Keratinocyte (primary cell): ENCODE measurements around the gene F9. TPM values are rescaled to one million over a fixed set of nuclear protein-coding genes. Genes with fewer than 3 reads are reported as not detected.

Experiments
- DNase-seq: peaks from one replicate; pipeline ENCODE4 v3.0.0-alpha.2; 2011; ENCODE audit warnings: low read depth, missing footprints, low spot score
- FAIRE-seq: peaks from 2 replicates; lab custom pipeline; 2011; peaks lifted over from hg19 to GRCh38; lab: Jason Lieb, UNC
- H2AFZ ChIP-seq: 2 replicates; pipeline ENCODE4 v1.6.0; 2012; ENCODE audit warnings: low read length, control low read depth, inconsistent platforms; ENCODE audit not compliant: control insufficient read depth
- H3K27ac ChIP-seq: 2 replicates; pipeline ENCODE4 v1.5.1; 2011; ENCODE audit warnings: low read length; ENCODE audit not compliant: control insufficient read depth, insufficient read depth
- H3K27me3 ChIP-seq: 3 replicates; pipeline ENCODE4 v1.6.0; 2011; ENCODE audit warnings: low read length; ENCODE audit not compliant: control insufficient read depth, insufficient read depth; ENCODE audit errors: extremely low read depth
- H3K36me3 ChIP-seq, 2 experiments: 2 replicates in 1 of 2; 3 replicates in 1 of 2; pipeline ENCODE4 v1.5.1; 2011; ENCODE audit warnings: low read length in 2 of 2, mild to moderate bottlenecking in 1 of 2; ENCODE audit not compliant: control insufficient read depth in 2 of 2, insufficient read depth in 2 of 2; ENCODE audit errors: extremely low read depth in 1 of 2
- H3K4me1 ChIP-seq: 3 replicates; pipeline ENCODE4 v1.5.1; 2011; ENCODE audit warnings: low read length; ENCODE audit not compliant: control insufficient read depth, insufficient read depth; ENCODE audit errors: extremely low read depth
- H3K4me2 ChIP-seq: 3 replicates; pipeline ENCODE4 v1.6.0; 2011; ENCODE audit warnings: low read depth, low read length; ENCODE audit not compliant: control insufficient read depth, insufficient read depth; ENCODE audit errors: extremely low read depth
- H3K4me3 ChIP-seq, 3 experiments: fragments of 200-600 bp in 1 of 3; sonication (generic) in 1 of 3; 2 replicates in 2 of 3; 3 replicates in 1 of 3; pipeline ENCODE4 v1.5.1; 2011 to 2016; ENCODE audit warnings: low read length in 3 of 3, mild to moderate bottlenecking in 3 of 3, control low read depth in 2 of 3, inconsistent platforms in 1 of 3, low read depth in 1 of 3, mixed read lengths in 1 of 3, mixed run types in 1 of 3, moderate library complexity in 1 of 3; ENCODE audit not compliant: control insufficient read depth in 2 of 3, insufficient read depth in 2 of 3; ENCODE audit errors: extremely low read depth in 1 of 3
- H3K79me2 ChIP-seq: 2 replicates; pipeline ENCODE4 v1.6.0; 2012; ENCODE audit warnings: low read length; ENCODE audit not compliant: control insufficient read depth, insufficient read depth
- H3K9ac ChIP-seq: 3 replicates; pipeline ENCODE4 v1.6.0; 2011; ENCODE audit warnings: low read length; ENCODE audit not compliant: control insufficient read depth, insufficient read depth; ENCODE audit errors: extremely low read depth
- H3K9me1 ChIP-seq: 3 replicates; pipeline ENCODE4 v1.6.0; 2011; ENCODE audit warnings: low read length; ENCODE audit not compliant: control insufficient read depth, insufficient read depth; ENCODE audit errors: extremely low read depth
- H3K9me3 ChIP-seq: 2 replicates; pipeline ENCODE4 v1.5.1; 2012; ENCODE audit warnings: low read depth, low read length; ENCODE audit not compliant: control insufficient read depth
- H4K20me1 ChIP-seq: 3 replicates; pipeline ENCODE4 v1.6.0; 2011; ENCODE audit warnings: low read length; ENCODE audit not compliant: control insufficient read depth, insufficient read depth; ENCODE audit errors: extremely low read depth
- EZH2 ChIP-seq: IDR thresholded peaks from one replicate; pipeline ENCODE4 v1.6.1; 2012; ENCODE audit warnings: inconsistent platforms, mild to moderate bottlenecking, low read length, moderate library complexity
- dilution Hi-C: fragments of 300-500 bp; cut with MboI; formaldehyde crosslinking; loops from one replicate; pipeline ENCODE4 v1.7.0; 2020; ENCODE audit warnings: low sequenced_read_pairs; ENCODE audit not compliant: extremely low pct_ligation_motif_present
- polyA plus RNA-seq, 5 experiments: library from polyadenylated mRNA; depleted of rRNA in 3 of 5; stranded (reverse) in 3 of 5; stranded (forward) in 1 of 5; unstranded in 1 of 5; fragments of >200 nt; gene quantifications; 1 replicate in 1 of 5; 2 replicates in 3 of 5; 3 replicates in 1 of 5; pipeline versions ENCODE4 v1.2.1 to v1.2.3, GENCODE V29; 2011 to 2012; ENCODE audit warnings: missing spikeins in 2 of 5, low read depth in 1 of 5, low replicate concordance in 1 of 5
- TF ChIP-seq, protein P1 (sequence below), 3 experiments: IDR thresholded peaks in 1 of 3; conservative IDR thresholded peaks in 1 of 3; optimal IDR thresholded peaks in 1 of 3; 2 replicates in 2 of 3; 3 replicates in 1 of 3; pipeline versions ENCODE3 to v1.5.1; 2011; ENCODE audit warnings: low read length in 3 of 3, mild to moderate bottlenecking in 3 of 3, moderate library complexity in 2 of 3, control low read depth in 1 of 3, inconsistent platforms in 1 of 3; ENCODE audit not compliant: insufficient read depth in 2 of 3; ENCODE audit errors: extremely low read depth in 1 of 3

F9 gene
- polyA plus RNA-seq, 1 donor (not counting 4 experiments of a cell fraction or from before 2014, with no cell fraction given): not detected

DNA sequence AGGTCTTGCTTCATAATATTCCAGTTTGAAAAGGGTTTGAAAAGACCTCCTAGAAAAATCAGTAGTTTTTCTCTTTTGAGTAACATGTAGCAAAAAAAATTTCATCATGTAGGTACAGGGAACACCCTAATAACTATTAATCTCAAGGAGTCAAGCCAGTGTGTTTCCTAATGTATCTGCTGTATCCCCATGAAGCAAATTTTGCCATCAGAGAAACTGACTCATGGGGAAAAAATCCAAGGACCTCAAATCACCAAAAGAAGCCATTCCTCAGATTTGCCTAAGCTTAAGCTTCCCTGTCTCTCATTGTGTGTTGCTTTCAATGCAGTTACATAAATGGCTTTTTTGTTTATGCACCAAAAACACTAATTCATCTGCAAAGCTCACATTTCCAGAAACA is 29.7 kb downstream of the F9 start:
- Histone ChIP-seq H3K9me3 (no peaks in the 10 kb centered on the region), H3K79me2 (no peaks in the 10 kb centered on the region), H3K9me1 (no peaks in the 10 kb centered on the region), H2AFZ (no peak overlapping the region), H3K4me1 (no peaks in the 10 kb centered on the region), H3K4me2 (no peak overlapping the region), H3K27me3 (no peaks in the 10 kb centered on the region), H3K9ac (no peak overlapping the region), H4K20me1 (no peaks in the 10 kb centered on the region), H3K27ac (no peak overlapping the region), H3K36me3 (no peaks in the 10 kb centered on the region), H3K4me3 (no peak overlapping the region)
- DNase-seq (no peak), FAIRE-seq (no peak)
- dilution Hi-C loops: no loop called here
- TF ChIP-seq EZH2: no peak
- TF ChIP-seq, protein P1, sequence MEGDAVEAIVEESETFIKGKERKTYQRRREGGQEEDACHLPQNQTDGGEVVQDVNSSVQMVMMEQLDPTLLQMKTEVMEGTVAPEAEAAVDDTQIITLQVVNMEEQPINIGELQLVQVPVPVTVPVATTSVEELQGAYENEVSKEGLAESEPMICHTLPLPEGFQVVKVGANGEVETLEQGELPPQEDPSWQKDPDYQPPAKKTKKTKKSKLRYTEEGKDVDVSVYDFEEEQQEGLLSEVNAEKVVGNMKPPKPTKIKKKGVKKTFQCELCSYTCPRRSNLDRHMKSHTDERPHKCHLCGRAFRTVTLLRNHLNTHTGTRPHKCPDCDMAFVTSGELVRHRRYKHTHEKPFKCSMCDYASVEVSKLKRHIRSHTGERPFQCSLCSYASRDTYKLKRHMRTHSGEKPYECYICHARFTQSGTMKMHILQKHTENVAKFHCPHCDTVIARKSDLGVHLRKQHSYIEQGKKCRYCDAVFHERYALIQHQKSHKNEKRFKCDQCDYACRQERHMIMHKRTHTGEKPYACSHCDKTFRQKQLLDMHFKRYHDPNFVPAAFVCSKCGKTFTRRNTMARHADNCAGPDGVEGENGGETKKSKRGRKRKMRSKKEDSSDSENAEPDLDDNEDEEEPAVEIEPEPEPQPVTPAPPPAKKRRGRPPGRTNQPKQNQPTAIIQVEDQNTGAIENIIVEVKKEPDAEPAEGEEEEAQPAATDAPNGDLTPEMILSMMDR (optimal IDR thresholded peaks at IDR 0.05 in 1 of 3, IDR thresholded peaks at IDR 0.05 in 1 of 3, conservative IDR thresholded peaks at IDR 0.05 in 1 of 3; ENCODE audit: extremely low read depth in 1 of 3, insufficient read depth in 2 of 3, low read length in 3 of 3): no peak

DNA sequence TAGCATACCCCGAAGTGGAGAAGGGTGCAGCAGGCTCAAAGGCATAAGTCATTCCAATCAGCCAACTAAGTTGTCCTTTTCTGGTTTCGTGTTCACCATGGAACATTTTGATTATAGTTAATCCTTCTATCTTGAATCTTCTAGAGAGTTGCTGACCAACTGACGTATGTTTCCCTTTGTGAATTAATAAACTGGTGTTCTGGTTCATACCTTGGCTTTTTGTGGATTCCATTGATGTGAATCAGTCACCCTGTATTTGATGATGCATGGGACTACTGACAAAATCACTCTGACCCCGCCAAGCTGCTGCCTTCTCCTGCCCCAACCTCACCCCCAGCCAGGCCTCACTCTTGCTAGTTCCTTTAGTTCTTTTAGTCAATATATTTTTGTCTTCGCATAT is 32.7 kb downstream of the F9 start:
- H3K27me3 ChIP-seq: no peaks in the 10 kb centered on the region
- H3K79me2 ChIP-seq: no peaks in the 10 kb centered on the region
- H3K4me2 ChIP-seq: no peak overlapping the region
- no peak overlapping the region for H3K27ac ChIP-seq
- FAIRE-seq (no peak), DNase-seq (no peak)
- H3K9me3 ChIP-seq: no peaks in the 10 kb centered on the region
- no peaks in the 10 kb centered on the region for H4K20me1 ChIP-seq
- no peaks in the 10 kb centered on the region for H3K4me1 ChIP-seq
- H3K9me1 ChIP-seq: no peaks in the 10 kb centered on the region
- H3K36me3 ChIP-seq: no peaks in the 10 kb centered on the region
- no peak overlapping the region for H2AFZ ChIP-seq
- H3K9ac ChIP-seq: no peak overlapping the region
- dilution Hi-C loops: no loop called here
- TF ChIP-seq, protein P1 (optimal IDR thresholded peaks at IDR 0.05 in 1 of 3, IDR thresholded peaks at IDR 0.05 in 1 of 3, conservative IDR thresholded peaks at IDR 0.05 in 1 of 3; ENCODE audit: extremely low read depth in 1 of 3, insufficient read depth in 2 of 3, low read length in 3 of 3): no peak
- TF ChIP-seq EZH2: no peak
- no peak overlapping the region for H3K4me3 ChIP-seq
